HepG2 (cell line): ENCODE data around the gene PLXND1. TPM values are rescaled to one million over a fixed set of nuclear protein-coding genes. Genes with fewer than 3 reads are reported as not detected.

Source experiments
- CSRNP2 ChIP-seq: sonication (generic); formaldehyde crosslinking; conservative IDR thresholded peaks from 2 replicates; pipeline ENCODE4 v1.8.0; 2022; ENCODE audit warnings: low read depth, missing genetic modification reagents
- DRAP1 ChIP-seq: IDR thresholded peaks from 2 replicates; pipeline ENCODE4 v1.6.1; 2016; ENCODE audit warnings: missing genetic modification reagents, missing compliant biosample characterization
- HMGA1 ChIP-seq: sonication (generic); formaldehyde crosslinking; conservative IDR thresholded peaks from 2 replicates; pipeline ENCODE4 v1.4.0; 2020; ENCODE audit warnings: missing genetic modification reagents
- HNRNPK ChIP-seq: fragments of 200-400 bp; formaldehyde crosslinking; IDR thresholded peaks from 2 replicates; pipeline ENCODE4 v1.6.1; 2018; ENCODE audit warnings: low read length, low read depth, moderate library complexity, mild to moderate bottlenecking; ENCODE audit not compliant: poor library complexity, severe bottlenecking
- KDM3A ChIP-seq: IDR thresholded peaks from 2 replicates; pipeline ENCODE4 v1.6.1; 2018; ENCODE audit warnings: low read depth, missing compliant biosample characterization
- NFE2L1 ChIP-seq: sonication (generic); formaldehyde crosslinking; IDR thresholded peaks from 2 replicates; pipeline ENCODE4 v1.4.0; 2020; ENCODE audit warnings: missing genetic modification reagents, mild to moderate bottlenecking, borderline replicate concordance
- ONECUT2 ChIP-seq: sonication (generic); formaldehyde crosslinking; IDR thresholded peaks from 2 replicates; pipeline ENCODE4 v1.4.0; 2020; ENCODE audit warnings: missing genetic modification reagents
- PAWR ChIP-seq: sonication (generic); formaldehyde crosslinking; IDR thresholded peaks from 2 replicates; pipeline ENCODE4 v1.4.0; 2020; ENCODE audit warnings: missing genetic modification reagents, mild to moderate bottlenecking, borderline replicate concordance
- POLR2G ChIP-seq: fragments of 200-400 bp; formaldehyde crosslinking; IDR thresholded peaks from 2 replicates; pipeline ENCODE4 v1.6.1; 2018; ENCODE audit warnings: mild to moderate bottlenecking, low read depth, low read length, moderate library complexity
- REXO4 ChIP-seq: sonication (generic); formaldehyde crosslinking; IDR thresholded peaks from 2 replicates; pipeline ENCODE4 v1.8.0; 2022; ENCODE audit warnings: missing genetic modification reagents, mild to moderate bottlenecking, borderline replicate concordance
- RXRB ChIP-seq: IDR thresholded peaks from 2 replicates; pipeline ENCODE4 v1.6.1; 2016; ENCODE audit warnings: borderline replicate concordance, missing genetic modification reagents, missing compliant biosample characterization
- SNAPC2 ChIP-seq: sonication (generic); formaldehyde crosslinking; IDR thresholded peaks from 2 replicates; pipeline ENCODE4 v1.8.1; 2022; ENCODE audit warnings: mild to moderate bottlenecking, missing genetic modification reagents
- TEAD2 ChIP-seq: sonication (generic); formaldehyde crosslinking; IDR thresholded peaks from 2 replicates; pipeline ENCODE4 v1.9.0; 2021; ENCODE audit warnings: missing genetic modification reagents
- ZBTB43 ChIP-seq: sonication (generic); formaldehyde crosslinking; conservative IDR thresholded peaks from 2 replicates; pipeline ENCODE4 v1.4.0; 2020; ENCODE audit warnings: missing genetic modification reagents
- ZNF225 ChIP-seq: sonication (generic); formaldehyde crosslinking; IDR thresholded peaks from 2 replicates; pipeline ENCODE4 v1.4.0; 2020; ENCODE audit warnings: mild to moderate bottlenecking, missing genetic modification reagents
- ZNF432 ChIP-seq: sonication (generic); formaldehyde crosslinking; IDR thresholded peaks from 2 replicates; pipeline ENCODE4 v1.5.0; 2020; ENCODE audit warnings: missing genetic modification reagents, mild to moderate bottlenecking, borderline replicate concordance
- ZNF615 ChIP-seq: sonication (generic); formaldehyde crosslinking; IDR thresholded peaks from 2 replicates; pipeline ENCODE4 v1.5.0; 2020; ENCODE audit warnings: mild to moderate bottlenecking, missing genetic modification reagents, borderline replicate concordance
- ZNF75D ChIP-seq: sonication (generic); formaldehyde crosslinking; IDR thresholded peaks from 2 replicates; pipeline ENCODE4 v1.8.1; 2023; ENCODE audit warnings: missing genetic modification reagents, mild to moderate bottlenecking, borderline replicate concordance
- polyA plus RNA-seq, 8 experiments: library from polyadenylated mRNA; depleted of rRNA in 3 of 8; stranded (reverse) in 7 of 8; unstranded in 1 of 8; fragments of >200 nt; fragmentation: Illumina TruSeq in 4 of 8; extraction: Trizol in 4 of 8; gene quantifications; 2 replicates each; pipeline versions ENCODE4 v1.2.1 to v1.2.3, GENCODE V29; 2011 to 2016; ENCODE audit warnings: low read depth in 4 of 8, missing spikeins in 1 of 8, mixed read lengths in 1 of 8; ENCODE audit not compliant: insufficient read depth in 1 of 8
- total RNA-seq, 5 experiments: library from RNA; depleted of rRNA; stranded (reverse); fragments of >200 nt; fragmentation: Illumina TruSeq; extraction: Trizol; gene quantifications; 2 replicates each; pipeline ENCODE4 v1.2.3, GENCODE V29; 2016; ENCODE audit warnings: low read depth in 1 of 5
- TF ChIP-seq, protein P1 (sequence below): sonication (generic); formaldehyde crosslinking; IDR thresholded peaks from 2 replicates; pipeline ENCODE4 v1.9.0; 2021; ENCODE audit warnings: missing genetic modification reagents, mild to moderate bottlenecking, borderline replicate concordance
- TF ChIP-seq, protein P2 (sequence below): sonication (generic); formaldehyde crosslinking; IDR thresholded peaks from 2 replicates; pipeline ENCODE4 v1.5.0; 2020; ENCODE audit warnings: mild to moderate bottlenecking, missing genetic modification reagents, borderline replicate concordance

Gene PLXND1
- total and polyA plus RNA-seq, 2 of the 13 experiments (the other 11 are each of a cell fraction or from before 2014, with no cell fraction given): 15.9 to 42.0 TPM

- no peak for TF ChIP-seq CSRNP2 (CRISPR knock-in tag)
- no peak for TF ChIP-seq POLR2G
- no peak for TF ChIP-seq ZNF615 (CRISPR knock-in tag)
- no peak for TF ChIP-seq ZNF432 (CRISPR knock-in tag)
- no peak for TF ChIP-seq KDM3A (CRISPR knock-in tag)
- no peak for TF ChIP-seq TEAD2 (CRISPR knock-in tag)
- no peak for TF ChIP-seq ZBTB43 (CRISPR knock-in tag)
- no peak for TF ChIP-seq ZNF225 (CRISPR knock-in tag)
- no peak for TF ChIP-seq PAWR
- TF ChIP-seq, protein P1, sequence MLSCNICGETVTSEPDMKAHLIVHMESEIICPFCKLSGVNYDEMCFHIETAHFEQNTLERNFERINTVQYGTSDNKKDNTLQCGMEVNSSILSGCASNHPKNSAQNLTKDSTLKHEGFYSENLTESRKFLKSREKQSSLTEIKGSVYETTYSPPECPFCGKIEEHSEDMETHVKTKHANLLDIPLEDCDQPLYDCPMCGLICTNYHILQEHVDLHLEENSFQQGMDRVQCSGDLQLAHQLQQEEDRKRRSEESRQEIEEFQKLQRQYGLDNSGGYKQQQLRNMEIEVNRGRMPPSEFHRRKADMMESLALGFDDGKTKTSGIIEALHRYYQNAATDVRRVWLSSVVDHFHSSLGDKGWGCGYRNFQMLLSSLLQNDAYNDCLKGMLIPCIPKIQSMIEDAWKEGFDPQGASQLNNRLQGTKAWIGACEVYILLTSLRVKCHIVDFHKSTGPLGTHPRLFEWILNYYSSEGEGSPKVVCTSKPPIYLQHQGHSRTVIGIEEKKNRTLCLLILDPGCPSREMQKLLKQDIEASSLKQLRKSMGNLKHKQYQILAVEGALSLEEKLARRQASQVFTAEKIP (CRISPR knock-in tag): no peak
- no peak for TF ChIP-seq HMGA1 (CRISPR knock-in tag)
- no peak for TF ChIP-seq REXO4 (CRISPR knock-in tag)
- no peak for TF ChIP-seq NFE2L1 (CRISPR knock-in tag)
- no peak for TF ChIP-seq DRAP1 (CRISPR knock-in tag)
- peak; percentile 50; the same call in 1 of the 2 replicates for TF ChIP-seq RXRB (CRISPR knock-in tag)
- no peak for TF ChIP-seq HNRNPK
- no peak for TF ChIP-seq ZNF75D (CRISPR knock-in tag)
- TF ChIP-seq, protein P2, sequence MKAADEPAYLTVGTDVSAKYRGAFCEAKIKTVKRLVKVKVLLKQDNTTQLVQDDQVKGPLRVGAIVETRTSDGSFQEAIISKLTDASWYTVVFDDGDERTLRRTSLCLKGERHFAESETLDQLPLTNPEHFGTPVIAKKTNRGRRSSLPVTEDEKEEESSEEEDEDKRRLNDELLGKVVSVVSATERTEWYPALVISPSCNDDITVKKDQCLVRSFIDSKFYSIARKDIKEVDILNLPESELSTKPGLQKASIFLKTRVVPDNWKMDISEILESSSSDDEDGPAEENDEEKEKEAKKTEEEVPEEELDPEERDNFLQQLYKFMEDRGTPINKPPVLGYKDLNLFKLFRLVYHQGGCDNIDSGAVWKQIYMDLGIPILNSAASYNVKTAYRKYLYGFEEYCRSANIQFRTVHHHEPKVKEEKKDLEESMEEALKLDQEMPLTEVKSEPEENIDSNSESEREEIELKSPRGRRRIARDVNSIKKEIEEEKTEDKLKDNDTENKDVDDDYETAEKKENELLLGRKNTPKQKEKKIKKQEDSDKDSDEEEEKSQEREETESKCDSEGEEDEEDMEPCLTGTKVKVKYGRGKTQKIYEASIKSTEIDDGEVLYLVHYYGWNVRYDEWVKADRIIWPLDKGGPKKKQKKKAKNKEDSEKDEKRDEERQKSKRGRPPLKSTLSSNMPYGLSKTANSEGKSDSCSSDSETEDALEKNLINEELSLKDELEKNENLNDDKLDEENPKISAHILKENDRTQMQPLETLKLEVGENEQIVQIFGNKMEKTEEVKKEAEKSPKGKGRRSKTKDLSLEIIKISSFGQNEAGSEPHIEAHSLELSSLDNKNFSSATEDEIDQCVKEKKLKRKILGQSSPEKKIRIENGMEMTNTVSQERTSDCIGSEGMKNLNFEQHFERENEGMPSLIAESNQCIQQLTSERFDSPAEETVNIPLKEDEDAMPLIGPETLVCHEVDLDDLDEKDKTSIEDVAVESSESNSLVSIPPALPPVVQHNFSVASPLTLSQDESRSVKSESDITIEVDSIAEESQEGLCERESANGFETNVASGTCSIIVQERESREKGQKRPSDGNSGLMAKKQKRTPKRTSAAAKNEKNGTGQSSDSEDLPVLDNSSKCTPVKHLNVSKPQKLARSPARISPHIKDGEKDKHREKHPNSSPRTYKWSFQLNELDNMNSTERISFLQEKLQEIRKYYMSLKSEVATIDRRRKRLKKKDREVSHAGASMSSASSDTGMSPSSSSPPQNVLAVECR: peak; percentile 46; the same call in 1 of the 2 replicates
- no peak for TF ChIP-seq SNAPC2 (CRISPR knock-in tag)
- TF ChIP-seq ONECUT2 (CRISPR knock-in tag): no peak
Measured at GRCh38 chr3:129576514-129577352, 29.7 kb downstream of the PLXND1 start (continued).
